ENCODE results near the gene TANC1.

Gene TANC1

GRCh38 chr2:159117658-159118057, 149.2 kb downstream of the TANC1 start:
- no peak for DNase-seq
- no peak for TF ChIP-seq GATA1 (IDR thresholded peaks at IDR 0.05; ENCODE audit: low read depth, low read length)
- TF ChIP-seq POLR2A (IDR thresholded peaks at IDR 0.05; ENCODE audit: low read length): no peak

- TF ChIP-seq GATA1 (IDR thresholded peaks at IDR 0.05; ENCODE audit: low read depth, low read length): no peak
- TF ChIP-seq POLR2A (IDR thresholded peaks at IDR 0.05; ENCODE audit: low read length): no peak
- DNase-seq: peak; percentile 81 to 91
These were observed 149.8 kb downstream of the TANC1 start for GRCh38 chr2:159118115-159118858.

- no peak for DNase-seq
These were observed 150.5 kb downstream of the TANC1 start for GRCh38 chr2:159118859-159119500.

GRCh38 chr2:159119652-159120257, 151.3 kb downstream of the TANC1 start:
- DNase-seq: peak; percentile 61 to 68
- TF ChIP-seq POLR2A (IDR thresholded peaks at IDR 0.05; ENCODE audit: low read length) (no peak), GATA1 (IDR thresholded peaks at IDR 0.05; ENCODE audit: low read depth, low read length) (no peak)

More at GRCh38 chr2:159118859-159119500, 150.5 kb downstream of the TANC1 start:
- no peak for TF ChIP-seq POLR2A (IDR thresholded peaks at IDR 0.05; ENCODE audit: low read length)
- no peak for TF ChIP-seq GATA1 (IDR thresholded peaks at IDR 0.05; ENCODE audit: low read depth, low read length)

GRCh38 chr2:159123786-159124185, 155.3 kb downstream of the TANC1 start:
- TF ChIP-seq GATA1 (IDR thresholded peaks at IDR 0.05; ENCODE audit: low read depth, low read length) (no peak), POLR2A (IDR thresholded peaks at IDR 0.05; ENCODE audit: low read length) (no peak)
- no peak for DNase-seq

GRCh38 chr2:159124441-159124911, 156.0 kb downstream of the TANC1 start:
- DNase-seq: peak; percentile 84 to 89
- no peak for TF ChIP-seq GATA1 (IDR thresholded peaks at IDR 0.05; ENCODE audit: low read depth, low read length)
- peak; percentile 22 for TF ChIP-seq POLR2A (IDR thresholded peaks at IDR 0.05; ENCODE audit: low read length)

GRCh38 chr2:159124931-159125467, 156.6 kb downstream of the TANC1 start:
- TF ChIP-seq GATA1 (IDR thresholded peaks at IDR 0.05; ENCODE audit: low read depth, low read length): no peak
- TF ChIP-seq POLR2A (IDR thresholded peaks at IDR 0.05; ENCODE audit: low read length): no peak

GRCh38 chr2:159125858-159126257, 157.4 kb downstream of the TANC1 start:
- no peak for TF ChIP-seq POLR2A (IDR thresholded peaks at IDR 0.05; ENCODE audit: low read length)
- TF ChIP-seq GATA1 (IDR thresholded peaks at IDR 0.05; ENCODE audit: low read depth, low read length): no peak
- DNase-seq: no peak

More at GRCh38 chr2:159124931-159125467, 156.6 kb downstream of the TANC1 start:
- DNase-seq: peak; percentile 31 to 60

GRCh38 chr2:159126432-159127022, 158.1 kb downstream of the TANC1 start:
- peak in 1 of 2 experiments; percentile 54 for DNase-seq

GRCh38 chr2:159128191-159128590, 159.8 kb downstream of the TANC1 start:
- DNase-seq: no peak
- no peak for TF ChIP-seq POLR2A (IDR thresholded peaks at IDR 0.05; ENCODE audit: low read length)
- no peak for TF ChIP-seq GATA1 (IDR thresholded peaks at IDR 0.05; ENCODE audit: low read depth, low read length)

More at GRCh38 chr2:159126432-159127022, 158.1 kb downstream of the TANC1 start:
- TF ChIP-seq POLR2A (IDR thresholded peaks at IDR 0.05; ENCODE audit: low read length) (no peak), GATA1 (IDR thresholded peaks at IDR 0.05; ENCODE audit: low read depth, low read length) (no peak)

- TF ChIP-seq GATA1 (IDR thresholded peaks at IDR 0.05; ENCODE audit: low read depth, low read length) (no peak), POLR2A (IDR thresholded peaks at IDR 0.05; ENCODE audit: low read length) (no peak)
These were observed 160.8 kb downstream of the TANC1 start for GRCh38 chr2:159129269-159129668.

GRCh38 chr2:159129824-159130223, 161.4 kb downstream of the TANC1 start:
- TF ChIP-seq POLR2A (IDR thresholded peaks at IDR 0.05; ENCODE audit: low read length) (no peak), GATA1 (IDR thresholded peaks at IDR 0.05; ENCODE audit: low read depth, low read length) (no peak)
- DNase-seq: peak; percentile 38 to 46

More at GRCh38 chr2:159129269-159129668, 160.8 kb downstream of the TANC1 start:
- no peak for DNase-seq

- TF ChIP-seq GATA1 (IDR thresholded peaks at IDR 0.05; ENCODE audit: low read depth, low read length) (peak; percentile 63), POLR2A (IDR thresholded peaks at IDR 0.05; ENCODE audit: low read length) (peak; percentile 61)
- peak; percentile 65 to 87 for DNase-seq
These were observed 161.9 kb downstream of the TANC1 start for GRCh38 chr2:159130302-159130701.

Measured in erythroblast (primary cell).